SIG-M5 treated with dmso at 0.1 percent for 504 hours (cell line): ENCODE results near the gene APPBP2.
"Not testable (repeated sequence)": the region's sequence is repeated elsewhere in the genome, so short reads cannot be mapped to it uniquely, and the experiment has no call there.

Experiments used
- DNase-seq: peaks from one replicate; lab custom pipeline; 2025; ENCODE audit not compliant: unreplicated experiment; lab: John Stamatoyannopoulos, UW

Gene APPBP2

GRCh38 chr17:60534613-60535157 lies 8.6 kb upstream of the APPBP2 start:
- DNase-seq = no peak

GRCh38 chr17:60534010-60534555 lies 8.0 kb upstream of the APPBP2 start:
- DNase-seq = no peak

GRCh38 chr17:60529806-60530205 lies 3.8 kb upstream of the APPBP2 start:
- no peak for DNase-seq

GRCh38 chr17:60528828-60529227 lies 2.8 kb upstream of the APPBP2 start:
- no peak for DNase-seq

- DNase-seq = no peak
Measured at GRCh38 chr17:60527701-60528100, 1.7 kb upstream of the APPBP2 start.

- no peak for DNase-seq
Measured at GRCh38 chr17:60526726-60527125, 684 bp upstream of the APPBP2 start.

- peak; percentile 81 for DNase-seq
Measured at GRCh38 chr17:60525328-60525684, 736 bp downstream of the APPBP2 start.

- peak; percentile 78 for DNase-seq
Measured at GRCh38 chr17:60524463-60525327, 1.3 kb downstream of the APPBP2 start.

- DNase-seq = no peak
Measured at GRCh38 chr17:60523822-60524221, 2.2 kb downstream of the APPBP2 start.

- DNase-seq = no peak
Measured at GRCh38 chr17:60522889-60523626, 3.0 kb downstream of the APPBP2 start.

GRCh38 chr17:60519795-60520194 lies 6.2 kb downstream of the APPBP2 start:
- DNase-seq = no peak

GRCh38 chr17:60515683-60516082 lies 10.4 kb downstream of the APPBP2 start:
- DNase-seq = not testable (repeated sequence)

GRCh38 chr17:60515199-60515598 lies 10.8 kb downstream of the APPBP2 start:
- not testable (repeated sequence) for DNase-seq

GRCh38 chr17:60514500-60514899 lies 11.5 kb downstream of the APPBP2 start:
- no peak for DNase-seq

- DNase-seq = no peak
Measured at GRCh38 chr17:60514053-60514452, 12.0 kb downstream of the APPBP2 start.

GRCh38 chr17:60513014-60513413 lies 13.0 kb downstream of the APPBP2 start:
- no peak for DNase-seq

- no peak for DNase-seq
Measured at GRCh38 chr17:60510723-60511122, 15.3 kb downstream of the APPBP2 start.

- DNase-seq = no peak
Measured at GRCh38 chr17:60510031-60510430, 16.0 kb downstream of the APPBP2 start.

- no peak for DNase-seq
Measured at GRCh38 chr17:60508384-60508980, 17.6 kb downstream of the APPBP2 start.

- peak; percentile 72 for DNase-seq
Measured at GRCh38 chr17:60506312-60506711, 19.7 kb downstream of the APPBP2 start.

GRCh38 chr17:60502145-60502544 lies 23.9 kb downstream of the APPBP2 start:
- no peak for DNase-seq
